GM19468 (cell line): ENCODE results near the gene TMEM131L.

Source experiments
- ATAC-seq: cut with Tn5 transposase; IDR thresholded peaks from one replicate; pipeline ENCODE4 v1.9.1; 2021; ENCODE audit warnings: mild to moderate bottlenecking, moderate library complexity, moderate number of reproducible peaks; ENCODE audit not compliant: unreplicated experiment; ENCODE audit errors: extremely low read depth

TMEM131L gene

DNA sequence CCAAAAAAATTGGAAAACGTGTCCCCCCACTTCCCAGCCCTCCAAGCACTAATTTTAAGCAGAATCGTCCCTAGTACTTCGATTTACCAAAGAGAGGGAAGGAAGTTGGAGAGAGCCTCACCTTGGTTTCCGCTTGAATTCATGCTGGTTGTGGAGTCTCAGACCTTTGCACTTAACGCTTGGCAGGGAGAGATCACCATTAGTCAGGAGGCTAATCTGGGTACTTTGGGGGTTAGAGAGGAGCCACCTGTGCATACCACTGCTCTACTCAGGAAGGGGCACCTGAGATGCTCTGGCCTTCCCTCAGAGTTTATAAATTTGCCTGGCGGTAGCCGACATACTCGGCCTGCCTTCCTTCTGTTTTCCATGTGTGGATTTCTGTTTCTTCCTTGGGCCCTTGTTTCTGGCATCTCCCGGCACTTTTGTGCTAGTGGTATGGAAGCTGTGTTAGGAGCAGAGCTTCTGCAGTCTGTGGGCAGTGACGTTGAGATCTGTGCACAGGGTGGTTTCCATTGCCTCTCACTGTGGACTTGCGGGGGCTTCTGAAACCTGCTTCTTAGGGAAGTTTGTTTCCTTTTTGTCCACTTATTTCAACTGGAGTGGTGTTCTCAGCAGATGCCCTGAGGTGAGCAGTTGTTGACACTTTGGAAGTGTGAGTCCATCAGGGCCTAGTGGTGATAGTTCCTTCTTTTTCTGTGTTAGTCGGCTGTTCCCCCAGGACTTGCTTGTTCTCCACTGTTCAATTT lies 104.2 kb downstream of the TMEM131L start:
- ATAC-seq = no peak

DNA sequence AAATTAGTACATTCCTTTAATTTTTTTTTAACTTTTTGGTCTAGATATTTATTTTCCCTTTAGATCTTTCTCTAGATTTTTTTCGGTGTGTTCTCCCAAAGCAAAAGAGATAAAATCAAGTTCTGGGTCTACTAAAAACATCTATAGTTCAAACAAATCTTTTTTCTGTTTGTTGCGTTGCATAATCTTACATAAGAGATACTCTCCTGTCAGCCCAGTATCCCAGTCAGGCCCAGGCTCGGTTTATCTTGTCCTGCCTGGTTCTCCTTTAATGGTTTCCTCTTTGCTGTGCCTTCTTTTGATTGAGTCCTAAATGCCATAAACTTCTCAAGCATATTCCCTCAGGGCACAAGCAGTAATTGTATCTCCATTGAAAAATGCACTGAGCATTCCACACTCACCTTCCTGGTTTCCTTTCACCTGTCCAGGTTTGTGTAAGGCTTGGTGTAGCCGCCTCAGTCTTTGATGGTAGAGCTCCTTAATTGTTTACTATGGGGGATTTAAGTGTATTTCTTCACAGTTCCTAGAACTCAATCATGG lies 104.9 kb downstream of the TMEM131L start:
- no peak for ATAC-seq

DNA sequence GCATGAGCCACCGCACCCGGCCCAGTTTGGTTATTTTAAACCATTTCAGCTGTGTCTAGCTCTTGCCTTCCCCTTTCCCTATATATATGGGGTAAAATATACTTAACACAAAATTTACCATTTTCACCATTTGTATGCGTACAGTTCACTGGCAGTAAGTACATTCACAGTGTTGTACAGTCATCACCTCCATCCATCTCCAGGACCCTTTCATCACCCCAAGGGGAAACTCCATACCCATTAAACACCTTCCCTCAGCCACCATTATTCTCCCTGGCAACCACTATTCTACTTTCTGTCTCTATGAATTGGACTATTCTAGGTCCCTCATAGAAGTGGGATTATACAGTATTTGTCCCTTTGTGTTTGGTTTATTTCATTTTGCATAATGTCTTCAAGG lies 106.4 kb downstream of the TMEM131L start:
- ATAC-seq = no peak

DNA sequence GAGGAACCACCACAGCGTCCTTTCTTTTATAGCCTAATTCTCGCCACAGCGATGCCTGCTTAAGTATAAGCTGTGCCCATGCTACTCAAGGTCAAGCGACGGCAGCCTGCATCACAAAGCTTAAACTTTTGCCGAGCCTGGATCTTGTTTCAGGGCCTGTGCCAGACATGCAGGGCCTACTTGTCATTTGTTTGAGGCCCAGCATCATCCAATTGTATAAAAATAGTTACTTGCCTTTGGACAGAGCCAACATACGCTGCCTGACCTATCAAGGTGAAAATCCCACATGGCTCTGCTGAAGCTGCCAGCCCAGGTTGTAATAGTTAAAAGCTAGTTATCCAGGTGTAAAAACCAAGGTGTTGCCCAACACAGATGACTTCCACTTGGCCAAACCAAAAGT lies 107.1 kb downstream of the TMEM131L start:
- no peak for ATAC-seq

DNA sequence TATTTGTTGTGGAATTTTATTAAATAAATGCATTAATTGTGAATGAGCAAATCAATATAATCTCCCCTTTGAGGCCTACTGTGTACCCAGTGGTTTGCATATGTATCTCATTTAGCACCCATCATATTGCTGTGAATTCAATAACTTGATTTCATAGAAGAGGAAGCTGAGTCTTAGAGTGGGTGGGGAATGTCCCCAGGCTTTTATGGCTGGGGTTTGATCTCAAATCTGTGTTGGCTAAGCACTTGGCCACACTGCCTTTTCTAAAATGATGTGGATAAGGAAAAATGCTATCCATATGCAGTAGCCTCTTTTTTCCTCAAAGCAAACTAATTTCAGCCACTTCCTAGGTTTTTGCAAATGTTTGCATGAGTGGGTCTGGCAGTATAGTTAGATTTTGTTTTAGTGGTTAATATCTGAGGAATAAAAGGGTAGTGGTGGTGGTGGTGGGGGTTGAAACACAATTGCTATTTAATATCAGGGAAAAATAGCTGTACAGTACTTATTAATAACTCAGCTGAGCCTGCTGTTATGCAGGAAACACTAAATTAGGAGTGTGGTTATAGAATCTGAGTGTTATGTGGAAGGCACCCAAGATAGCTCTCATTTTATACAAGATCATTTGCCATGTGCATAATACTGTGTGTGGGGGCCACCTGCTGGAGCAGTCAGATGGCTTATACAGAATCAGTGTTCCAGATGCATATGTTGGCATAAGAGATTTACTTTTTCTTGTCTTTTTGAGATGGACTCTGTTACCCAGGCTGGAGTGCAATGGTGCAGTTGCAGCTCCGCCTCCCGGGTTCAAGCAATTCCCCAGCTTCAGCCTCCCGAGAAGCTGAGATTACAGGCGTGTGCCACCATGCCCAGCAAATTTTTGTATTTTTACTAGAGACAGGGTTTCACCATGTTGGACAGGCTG lies 108.0 kb downstream of the TMEM131L start:
- ATAC-seq = no peak

DNA sequence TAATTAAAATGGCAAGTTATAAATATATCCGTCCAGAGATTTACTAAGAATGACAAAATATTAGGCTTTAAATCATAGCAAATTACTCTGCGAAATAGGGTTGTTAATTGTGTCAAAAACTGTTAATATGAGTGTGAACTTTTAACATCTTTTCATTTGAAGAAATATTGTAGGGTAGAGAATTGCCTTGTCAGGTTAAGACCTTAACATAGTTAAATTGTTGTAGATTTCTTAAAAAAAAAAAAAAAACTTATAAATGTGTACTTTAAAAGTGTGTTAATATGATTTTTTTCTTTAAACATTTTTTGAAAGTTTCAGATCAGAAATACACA lies 110.2 kb downstream of the TMEM131L start:
- ATAC-seq = no peak

DNA sequence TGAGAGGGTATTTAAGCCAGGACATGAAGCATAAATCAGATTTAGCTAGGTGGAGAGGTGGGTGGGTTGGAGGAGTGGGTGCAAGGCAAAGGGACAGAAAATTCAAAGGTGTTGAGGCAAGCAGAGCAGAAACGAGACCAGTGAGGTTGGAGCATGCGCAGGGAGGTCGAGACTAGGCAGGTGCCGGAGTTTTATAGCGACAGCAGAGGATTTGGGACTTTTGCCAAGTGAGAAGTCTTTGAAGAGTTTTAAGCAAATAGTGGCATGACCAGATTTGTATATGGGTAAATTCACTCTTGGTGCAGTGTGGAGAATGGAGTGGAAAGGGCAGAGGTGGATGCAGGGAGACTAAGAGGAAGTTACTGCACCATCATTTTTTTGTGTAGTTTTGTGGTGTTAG lies 110.9 kb downstream of the TMEM131L start:
- no peak for ATAC-seq

DNA sequence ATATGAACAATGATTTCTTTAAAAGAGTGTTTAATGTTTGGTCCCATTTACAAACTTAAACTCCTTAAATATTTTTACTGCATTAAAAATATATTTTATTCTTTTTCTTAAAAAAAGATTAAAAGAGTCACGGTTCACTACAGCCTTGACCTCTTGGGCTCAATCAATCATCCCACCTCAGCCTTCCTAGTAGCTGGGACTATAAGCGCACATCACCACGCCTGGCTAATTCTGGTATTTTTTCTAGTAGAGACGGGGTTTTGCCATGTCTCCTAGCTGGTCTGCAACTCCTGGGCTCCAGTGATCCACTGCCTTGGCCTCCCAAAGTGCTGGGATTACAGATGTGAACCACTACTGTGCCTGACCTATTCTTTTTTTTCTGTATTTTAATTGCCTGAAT lies 113.2 kb downstream of the TMEM131L start:
- no peak for ATAC-seq

DNA sequence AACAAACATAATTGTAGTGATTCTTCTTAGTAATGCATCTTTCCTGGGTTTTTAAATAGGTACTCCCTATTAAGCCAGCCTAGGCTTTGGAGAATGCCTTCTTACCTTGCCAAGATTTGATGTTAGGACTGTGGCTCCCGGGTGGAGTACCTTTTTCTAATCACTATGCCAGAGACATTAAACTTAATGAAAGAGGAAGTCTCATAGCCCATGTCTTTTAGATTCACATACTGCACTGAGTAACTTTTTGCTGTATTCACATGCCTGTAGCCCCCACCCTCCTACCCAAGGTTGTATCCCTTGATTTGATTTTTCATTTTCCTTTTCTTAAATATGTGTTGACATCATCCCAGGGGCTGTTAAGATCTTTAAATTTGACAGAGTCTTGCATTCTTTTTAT lies 113.7 kb downstream of the TMEM131L start:
- no peak for ATAC-seq

DNA sequence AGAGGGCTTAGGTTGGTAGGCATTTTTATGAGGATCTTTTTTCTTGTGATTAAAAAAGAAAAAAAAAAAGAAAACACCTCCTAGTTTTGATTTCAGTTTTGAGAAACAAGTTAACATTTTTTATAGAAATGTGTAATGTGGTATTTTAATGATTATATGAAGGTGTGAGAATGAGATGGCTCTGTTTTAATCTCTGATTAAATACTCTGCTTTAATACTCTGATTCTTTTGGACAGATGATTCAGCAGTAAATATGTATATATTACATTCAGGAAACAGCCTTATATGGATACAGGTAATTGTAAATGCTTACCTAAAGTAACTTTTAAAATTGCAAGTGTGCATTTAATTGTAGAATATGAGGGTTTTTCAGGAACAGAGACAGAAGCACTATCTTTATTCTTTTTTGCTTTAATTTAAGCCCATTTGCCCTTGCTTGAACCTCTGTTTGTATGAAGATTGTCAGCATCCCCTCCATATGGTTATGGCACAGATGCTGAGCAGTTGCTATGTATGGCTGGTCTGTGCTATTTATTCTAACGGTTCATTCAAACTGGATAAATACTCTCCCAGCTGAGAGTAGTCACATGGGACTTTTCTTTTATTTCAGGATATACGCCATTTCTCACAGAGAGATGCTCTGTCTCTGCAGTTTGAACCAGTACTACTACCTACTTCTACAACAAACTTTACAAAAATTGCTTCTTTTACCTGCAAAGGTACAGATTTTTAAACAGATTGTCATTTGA lies 117.0 kb downstream of the TMEM131L start:
- no peak for ATAC-seq

DNA sequence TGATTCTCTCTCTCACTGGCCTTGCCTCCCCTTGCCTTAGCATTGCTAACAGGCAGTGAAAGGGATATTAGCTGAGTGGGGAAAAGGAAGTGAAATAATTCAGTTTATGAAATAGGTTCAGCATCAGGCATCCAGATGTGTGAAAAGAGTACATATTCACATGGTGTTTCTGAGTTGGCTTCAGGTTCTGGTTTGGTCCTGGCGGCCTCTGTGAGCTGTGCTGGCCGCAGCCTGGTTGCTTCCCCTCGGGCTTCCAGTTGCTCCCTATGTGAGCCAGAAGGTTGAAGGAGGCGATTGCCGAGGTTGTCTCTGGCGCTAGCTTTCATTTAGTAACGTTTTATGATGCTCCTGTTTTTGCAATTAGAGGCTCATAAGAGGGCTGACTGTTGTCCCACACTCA lies 118.9 kb downstream of the TMEM131L start:
- ATAC-seq = no peak

DNA sequence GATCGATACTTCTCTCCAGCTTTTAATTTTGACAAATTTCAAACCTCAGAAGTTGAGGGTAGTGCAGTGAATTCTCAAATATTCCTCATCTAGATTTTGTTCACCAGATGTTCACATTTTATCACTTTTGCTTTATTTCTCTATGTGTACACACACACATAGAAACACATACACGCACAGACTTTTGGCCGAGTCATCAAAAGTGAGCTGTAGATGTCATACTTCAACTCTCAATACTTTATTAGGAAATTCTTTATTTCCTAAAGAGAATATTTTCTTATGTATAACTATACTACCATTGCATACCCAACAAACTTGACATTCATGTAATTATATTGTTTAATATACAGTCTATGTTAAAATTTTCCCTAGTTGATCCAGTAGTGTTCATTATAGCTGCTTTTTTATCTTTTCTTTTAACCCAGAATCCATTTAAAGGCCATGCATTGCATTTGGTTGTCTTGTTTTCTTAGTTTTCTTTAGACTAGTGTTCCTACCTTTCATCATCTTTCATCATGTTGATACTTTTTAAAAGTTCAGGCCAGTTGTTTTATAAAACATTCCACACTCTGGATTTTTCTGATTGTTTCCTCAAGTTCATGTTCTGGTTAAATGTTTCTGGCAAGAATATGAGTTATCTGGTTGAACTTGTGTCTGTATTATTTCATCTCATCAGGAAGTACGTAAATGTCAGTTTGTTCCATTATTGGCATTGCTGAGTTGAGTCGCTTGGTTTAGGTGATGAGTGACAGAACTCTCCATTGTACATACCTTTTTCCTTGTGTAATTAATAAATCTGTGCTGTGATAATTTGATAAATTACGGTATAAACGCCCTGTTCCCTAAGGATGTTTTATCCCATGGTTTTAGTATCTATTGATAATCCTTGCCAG lies 123.8 kb downstream of the TMEM131L start:
- ATAC-seq = no peak

DNA sequence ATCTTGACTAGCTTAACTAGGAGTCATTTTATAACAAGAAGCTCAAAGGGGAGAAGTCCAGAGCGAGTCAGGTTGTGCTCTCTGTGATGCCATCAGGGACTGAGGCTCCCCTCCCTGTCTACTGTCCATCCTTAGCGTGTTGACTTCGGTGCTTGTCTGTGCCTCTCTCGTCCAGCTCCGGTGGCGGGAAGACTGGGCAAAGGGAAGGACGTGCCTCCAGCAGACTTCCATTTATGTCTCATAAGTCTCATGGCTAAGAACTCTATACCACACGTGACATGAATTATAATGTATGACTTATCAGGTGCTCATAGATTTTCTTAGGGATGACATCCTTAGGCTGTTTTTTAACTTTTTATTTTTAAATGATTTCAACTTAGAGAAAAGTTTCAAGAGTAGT lies 125.3 kb downstream of the TMEM131L start:
- ATAC-seq = no peak

DNA sequence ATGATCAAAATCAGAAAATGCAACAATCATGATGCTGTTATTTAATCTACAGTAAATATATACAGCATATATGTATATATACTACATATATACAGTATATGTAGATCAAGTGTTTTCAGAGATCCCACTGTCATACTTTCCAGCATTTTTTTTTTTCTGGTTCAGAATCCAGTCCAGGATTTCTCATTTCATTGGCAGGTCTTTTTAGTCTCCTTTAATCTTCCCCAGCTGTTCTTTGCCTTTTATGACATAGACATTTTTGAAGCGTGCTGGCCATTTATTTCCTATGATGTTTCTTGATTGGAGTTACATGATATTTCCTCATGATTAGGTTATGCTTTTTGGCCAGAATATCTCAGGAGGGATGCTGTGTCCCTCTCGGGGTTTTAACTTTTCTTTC lies 125.9 kb downstream of the TMEM131L start:
- no peak for ATAC-seq

DNA sequence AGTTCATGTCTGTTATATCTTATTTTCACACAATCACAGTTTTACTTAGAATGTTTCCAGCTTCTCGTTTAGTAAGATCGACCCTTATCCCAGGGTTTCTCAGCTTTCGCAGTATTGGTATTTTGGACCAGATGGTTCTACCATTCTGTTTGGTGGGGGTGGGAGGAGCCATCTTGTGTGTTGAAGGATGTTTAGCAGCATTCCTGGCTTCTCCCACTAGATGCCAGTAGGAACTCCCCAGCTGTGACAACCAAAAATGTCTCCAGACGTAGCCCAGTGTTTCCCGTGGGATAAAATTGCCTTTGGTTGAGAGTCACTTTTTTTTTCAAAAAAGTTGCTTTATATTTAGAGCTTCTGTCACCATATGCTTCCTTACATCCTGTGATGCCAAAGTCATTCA lies 127.0 kb downstream of the TMEM131L start:
- ATAC-seq = no peak

DNA sequence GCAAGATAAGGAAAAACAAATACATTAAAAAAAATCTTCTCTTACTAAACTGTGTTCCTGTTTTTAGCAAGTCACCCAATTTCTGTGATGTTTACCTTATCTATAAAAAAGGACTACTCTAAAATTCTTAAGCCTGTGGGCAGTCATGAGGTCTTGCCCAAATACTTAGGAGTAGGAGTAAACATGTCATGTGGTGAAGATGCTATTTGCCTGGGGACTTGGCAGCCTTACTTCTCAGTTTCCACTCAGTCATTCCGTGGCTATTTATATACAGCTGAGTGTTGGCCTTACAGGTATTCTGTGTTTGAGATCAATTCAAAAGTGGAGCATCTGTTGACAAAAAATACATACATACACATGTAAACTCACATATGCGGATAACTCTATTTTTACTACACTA lies 128.1 kb downstream of the TMEM131L start:
- ATAC-seq = no peak

DNA sequence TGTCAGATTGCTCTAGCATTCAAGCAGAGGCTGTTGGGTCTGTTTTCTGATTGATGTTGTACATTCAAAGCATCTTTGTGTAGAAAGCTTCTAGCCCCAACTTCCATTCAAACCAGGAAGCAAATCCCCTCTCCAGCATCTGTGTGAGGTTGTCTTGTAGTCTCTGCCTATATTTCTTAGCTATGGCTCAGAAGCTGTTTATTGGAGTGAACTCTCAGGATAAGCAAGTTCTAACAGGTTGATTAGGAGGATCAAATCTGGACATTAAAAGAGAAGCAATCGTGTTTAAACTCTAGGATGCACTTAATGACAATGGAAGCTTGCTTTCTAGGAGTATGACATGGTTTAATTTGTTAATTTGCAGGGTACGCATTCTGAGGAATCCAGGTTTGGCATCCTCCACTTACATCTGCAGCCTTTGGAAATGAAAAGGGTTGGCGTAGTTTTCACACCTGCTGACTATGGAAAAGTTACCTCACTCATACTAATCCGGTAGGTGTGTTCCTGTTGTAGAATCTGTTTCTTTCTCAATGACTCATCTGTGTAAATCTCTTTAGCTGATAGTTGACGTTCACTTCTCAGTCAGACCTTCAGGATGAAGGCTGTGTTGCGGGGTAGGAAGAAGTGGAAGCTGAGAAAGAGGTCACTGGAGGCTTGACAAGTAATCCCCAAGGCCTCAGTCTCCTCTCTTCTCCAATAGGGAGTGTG lies 129.9 kb downstream of the TMEM131L start:
- ATAC-seq = no peak

DNA sequence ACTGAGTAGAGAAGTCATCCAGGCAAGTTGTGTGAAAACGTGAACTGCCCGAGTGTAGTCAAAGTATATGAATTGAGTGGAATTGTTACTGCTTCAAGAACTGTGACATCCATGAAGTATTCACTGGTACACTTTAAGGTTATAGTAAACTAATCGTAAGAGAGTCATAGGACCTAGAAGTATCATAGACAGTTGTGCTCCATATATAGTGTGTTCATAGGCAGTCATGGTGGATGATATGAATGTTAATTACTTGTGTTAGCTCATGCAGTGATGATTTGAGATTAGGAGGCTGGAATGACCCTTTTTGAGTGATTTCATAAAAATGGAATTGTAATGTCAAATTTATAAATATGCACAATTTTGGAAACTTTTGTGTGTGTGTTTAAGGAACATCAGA lies 136.6 kb downstream of the TMEM131L start:
- ATAC-seq = no peak

DNA sequence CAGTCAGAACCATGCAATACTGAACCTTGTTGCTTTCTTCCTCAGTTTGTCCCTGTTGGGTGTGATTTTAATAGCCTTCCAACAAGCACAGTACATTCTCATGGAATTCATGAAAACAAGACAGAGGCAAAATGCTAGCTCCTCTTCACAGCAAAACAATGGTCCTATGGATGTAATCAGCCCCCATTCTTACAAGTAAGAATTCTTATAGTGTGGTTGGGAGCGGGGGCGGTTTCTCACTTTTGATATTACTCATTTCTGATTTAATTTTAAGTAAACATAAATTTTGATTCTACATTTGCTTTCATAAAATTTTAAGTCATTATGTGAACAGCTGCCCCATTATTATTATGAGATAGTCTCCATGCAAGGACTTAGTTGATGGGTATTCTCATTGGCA lies 137.1 kb downstream of the TMEM131L start:
- ATAC-seq = no peak
